Mesothelial cell of epicardium (in vitro differentiated cells): ENCODE data around the gene FNDC10. TPM values are rescaled to one million over a fixed set of nuclear protein-coding genes. Genes with fewer than 3 reads are reported as not detected.

Experiments used
- DNase-seq, 2 experiments: peaks; one replicate each; pipeline ENCODE4 v3.0.0; 2021; ENCODE audit warnings: low spot score in 2 of 2; ENCODE audit not compliant: unreplicated experiment in 2 of 2
- H3K27ac Mint-ChIP-seq: 2 replicates; pipeline ENCODE4 v1.8.0; 2021; ENCODE audit warnings: mixed read lengths
- H3K27me3 Mint-ChIP-seq: 2 replicates; pipeline ENCODE4 v1.8.0; 2021; ENCODE audit warnings: low read depth, mixed read lengths
- H3K36me3 Mint-ChIP-seq: 2 replicates; pipeline ENCODE4 v1.8.0; 2021; ENCODE audit warnings: mixed read lengths
- H3K4me1 Mint-ChIP-seq: 2 replicates; pipeline ENCODE4 v1.8.0; 2021; ENCODE audit warnings: mixed read lengths
- H3K4me3 Mint-ChIP-seq: 2 replicates; pipeline ENCODE4 v1.8.0; 2021; ENCODE audit warnings: mild to moderate bottlenecking, moderate library complexity, mixed read lengths
- H3K9me3 Mint-ChIP-seq: 2 replicates; pipeline ENCODE4 v1.8.0; 2021; ENCODE audit warnings: mixed read lengths
- total RNA-seq: library from RNA; stranded (reverse); gene quantifications from 3 replicates; pipeline ENCODE4 v1.2.1, GENCODE V29; 2021
- TF ChIP-seq, protein P1 (sequence below): fragments of 200-600 bp; sonication (generic); IDR thresholded peaks from one replicate; pipeline ENCODE4 v1.5.0; 2021; ENCODE audit warnings: antibody characterized with exemption; ENCODE audit not compliant: unreplicated experiment

The FNDC10 gene
- total RNA-seq, 1 donor from 2014 or later, result 5.4 TPM

DNA sequence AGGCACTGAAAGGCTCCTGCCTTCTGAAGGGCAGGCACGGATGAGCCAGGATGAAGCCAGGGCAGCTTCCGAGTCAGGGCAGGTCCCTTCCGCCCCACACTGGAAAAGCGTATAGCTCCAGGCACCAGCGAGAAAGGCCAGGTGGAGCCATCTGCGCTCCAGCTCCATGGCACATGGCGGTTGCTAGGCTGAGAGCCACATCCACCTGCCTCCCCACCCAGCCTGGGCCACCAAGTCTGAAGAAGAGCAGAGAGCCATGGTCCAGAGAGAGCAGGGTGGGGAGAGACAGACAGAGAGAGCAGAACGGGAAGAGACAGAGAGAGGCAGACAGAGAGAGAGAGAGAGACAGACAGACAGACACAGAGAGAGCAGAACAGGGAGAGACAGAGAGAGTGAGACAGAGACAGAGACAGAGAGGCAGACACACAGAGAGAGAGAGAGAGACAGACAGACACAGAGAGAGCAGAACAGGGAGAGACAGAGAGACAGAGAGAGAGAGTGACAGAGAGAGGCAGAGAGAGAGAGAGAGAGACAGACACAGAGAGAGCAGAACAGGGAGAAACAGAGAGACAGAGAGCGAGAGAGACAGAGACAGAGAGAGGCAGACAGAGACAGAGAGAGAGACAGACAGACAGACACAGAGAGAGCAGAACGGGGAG, 5.2 kb downstream of the FNDC10 start:
- H3K27ac Mint-ChIP-seq, result no peak overlapping the region
- no peaks in the 10 kb centered on the region for H3K9me3 Mint-ChIP-seq
- no peaks in the 10 kb centered on the region for H3K36me3 Mint-ChIP-seq
- TF ChIP-seq, protein P1, sequence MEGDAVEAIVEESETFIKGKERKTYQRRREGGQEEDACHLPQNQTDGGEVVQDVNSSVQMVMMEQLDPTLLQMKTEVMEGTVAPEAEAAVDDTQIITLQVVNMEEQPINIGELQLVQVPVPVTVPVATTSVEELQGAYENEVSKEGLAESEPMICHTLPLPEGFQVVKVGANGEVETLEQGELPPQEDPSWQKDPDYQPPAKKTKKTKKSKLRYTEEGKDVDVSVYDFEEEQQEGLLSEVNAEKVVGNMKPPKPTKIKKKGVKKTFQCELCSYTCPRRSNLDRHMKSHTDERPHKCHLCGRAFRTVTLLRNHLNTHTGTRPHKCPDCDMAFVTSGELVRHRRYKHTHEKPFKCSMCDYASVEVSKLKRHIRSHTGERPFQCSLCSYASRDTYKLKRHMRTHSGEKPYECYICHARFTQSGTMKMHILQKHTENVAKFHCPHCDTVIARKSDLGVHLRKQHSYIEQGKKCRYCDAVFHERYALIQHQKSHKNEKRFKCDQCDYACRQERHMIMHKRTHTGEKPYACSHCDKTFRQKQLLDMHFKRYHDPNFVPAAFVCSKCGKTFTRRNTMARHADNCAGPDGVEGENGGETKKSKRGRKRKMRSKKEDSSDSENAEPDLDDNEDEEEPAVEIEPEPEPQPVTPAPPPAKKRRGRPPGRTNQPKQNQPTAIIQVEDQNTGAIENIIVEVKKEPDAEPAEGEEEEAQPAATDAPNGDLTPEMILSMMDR, result no peak
- DNase-seq, result no peak
- peaks cover 7% of the 10 kb centered on the region for H3K4me1 Mint-ChIP-seq
- H3K27me3 Mint-ChIP-seq, result peaks cover 21% of the 10 kb centered on the region
- no peak overlapping the region for H3K4me3 Mint-ChIP-seq

DNA sequence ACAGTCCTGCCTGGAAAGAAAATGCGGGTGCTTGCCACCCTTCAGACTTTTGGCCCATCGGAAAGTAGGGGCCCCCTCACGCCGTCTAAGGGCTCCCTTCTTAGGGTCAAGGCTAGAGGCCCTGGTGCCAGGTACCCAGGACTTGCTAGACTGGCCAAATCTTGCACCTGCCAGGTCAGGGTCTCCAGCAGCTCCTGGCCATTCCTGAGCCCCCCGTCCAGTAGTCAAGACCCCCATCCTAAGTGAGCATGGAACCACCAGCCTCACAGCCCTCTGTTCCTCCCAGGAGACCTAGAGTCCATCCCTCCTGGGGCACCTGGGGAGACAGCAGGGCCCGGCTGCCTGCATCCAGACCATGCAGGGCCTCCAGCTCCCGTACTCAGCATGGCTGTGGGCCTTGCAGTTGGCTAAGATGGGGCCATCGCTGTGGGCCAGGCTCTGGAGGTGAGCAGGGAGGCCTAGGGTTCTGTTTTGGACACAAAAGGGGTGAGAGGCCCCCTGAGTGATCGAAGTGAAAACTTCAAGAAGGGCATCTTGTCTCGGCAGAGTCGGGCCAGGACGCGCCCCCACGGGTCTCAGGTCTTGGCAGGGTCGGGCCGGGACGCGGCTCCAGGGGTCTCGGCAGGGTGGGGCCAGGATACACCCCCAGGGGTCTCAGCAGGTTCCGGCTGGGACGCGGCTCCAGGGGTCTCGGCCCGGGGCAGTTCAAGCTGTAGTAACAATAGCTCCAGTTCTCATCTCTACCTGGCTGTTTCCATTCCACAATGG, 5.9 kb downstream of the FNDC10 start:
- TF ChIP-seq, protein P1, result no peak
- no peak overlapping the region for H3K27ac Mint-ChIP-seq
- DNase-seq, result no peak
- H3K4me1 Mint-ChIP-seq, result peaks cover 7% of the 10 kb centered on the region
- H3K27me3 Mint-ChIP-seq, result peaks cover 18% of the 10 kb centered on the region
- no peak overlapping the region for H3K4me3 Mint-ChIP-seq
- H3K9me3 Mint-ChIP-seq, result no peaks in the 10 kb centered on the region
- no peaks in the 10 kb centered on the region for H3K36me3 Mint-ChIP-seq

DNA sequence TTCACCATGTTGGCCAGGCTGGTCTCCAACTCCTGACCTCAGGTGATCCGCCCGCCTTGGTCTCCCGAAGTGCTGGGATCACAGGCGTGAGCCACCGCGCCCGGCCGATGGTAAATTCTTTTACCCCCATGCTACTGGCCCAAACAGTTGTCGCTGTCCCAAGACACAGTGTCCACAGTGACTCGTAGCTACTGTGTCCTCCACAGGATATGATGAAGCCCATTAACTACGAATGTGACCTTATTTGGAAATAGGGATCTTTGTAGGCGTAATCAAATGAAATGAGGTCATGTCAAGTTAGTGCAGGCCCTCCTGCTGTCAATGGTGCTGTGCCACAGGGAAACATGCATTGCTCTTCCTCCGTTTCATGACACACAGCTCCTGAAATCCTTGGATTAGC, 8.5 kb downstream of the FNDC10 start:
- Mint-ChIP-seq H3K36me3 (no peaks in the 10 kb centered on the region), H3K4me3 (no peak overlapping the region), H3K9me3 (no peaks in the 10 kb centered on the region), H3K4me1 (no peaks in the 10 kb centered on the region), H3K27me3 (peaks cover 10% of the 10 kb centered on the region), H3K27ac (no peak overlapping the region)
- TF ChIP-seq, protein P1, result no peak
- no peak for DNase-seq

DNA sequence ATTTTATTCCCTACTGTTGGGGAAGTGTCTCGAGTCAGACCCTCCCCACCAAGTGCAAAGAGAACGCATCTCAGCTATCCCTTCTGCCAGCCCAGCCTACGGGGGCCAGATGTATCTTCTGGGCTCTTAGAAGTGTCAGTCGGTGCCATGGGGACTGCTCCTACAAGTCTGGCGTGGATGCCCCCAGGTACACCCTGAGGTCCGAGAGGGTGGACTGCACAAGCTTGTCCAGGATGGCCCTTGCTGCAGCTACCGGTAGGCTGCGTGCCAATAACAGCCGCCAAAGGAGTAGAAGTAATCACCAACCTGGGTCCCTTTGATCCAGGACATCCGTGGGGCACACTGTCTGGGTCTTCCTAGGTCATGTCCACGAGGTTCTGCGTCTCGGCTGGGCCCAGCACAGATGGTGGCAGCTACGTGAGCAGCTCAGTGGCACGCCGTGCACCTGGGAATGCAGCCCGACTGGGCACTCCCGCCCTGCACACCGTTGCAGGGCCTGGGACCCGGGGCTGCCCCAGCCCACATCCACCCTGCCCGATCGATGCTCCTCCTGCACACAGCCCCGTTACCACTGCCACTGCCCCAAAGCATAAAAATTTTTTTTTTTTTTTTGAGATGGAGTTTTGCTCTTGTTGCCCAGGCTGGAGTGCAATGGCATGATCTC, 16.5 kb downstream of the FNDC10 start:
- Mint-ChIP-seq H3K27ac (no peak overlapping the region), H3K4me1 (no peaks in the 10 kb centered on the region)

DNA sequence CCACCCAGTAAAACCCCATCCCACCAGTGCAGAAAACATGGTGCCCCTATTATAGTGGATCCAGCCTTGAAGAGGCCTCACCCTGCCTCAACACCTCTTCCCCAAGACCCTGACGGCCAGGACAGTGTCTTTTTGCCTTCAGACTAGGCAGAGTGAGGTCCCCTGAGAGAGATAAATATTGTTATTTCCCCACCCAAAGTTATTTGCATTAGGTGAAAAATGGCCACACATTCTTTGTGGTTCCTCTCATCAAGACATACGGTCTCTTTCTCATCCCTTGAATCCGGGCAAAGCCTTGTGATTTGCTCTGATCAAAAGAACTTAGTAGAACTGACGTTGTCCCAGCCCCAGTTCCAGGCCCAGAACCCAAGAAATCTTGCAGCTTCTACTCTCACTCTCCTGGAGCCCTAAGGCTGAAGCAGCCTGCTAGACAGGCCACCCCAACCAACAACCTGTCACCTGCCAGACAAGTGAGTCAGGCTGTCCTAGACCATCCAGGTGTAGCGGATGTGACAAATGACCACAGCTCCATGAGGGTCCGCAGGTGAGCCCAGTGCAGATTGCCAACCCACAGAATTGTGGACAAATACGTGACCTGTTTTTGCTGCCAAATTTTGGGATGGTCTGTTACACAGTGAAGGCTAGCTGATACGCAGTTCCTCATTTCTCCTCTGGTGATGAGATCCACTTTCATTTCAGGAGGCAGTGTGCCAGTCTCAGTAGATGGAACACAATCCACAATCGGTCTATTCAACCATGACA, 17.2 kb downstream of the FNDC10 start:
- Mint-ChIP-seq H3K27me3 (peaks cover 69% of the 10 kb centered on the region), H3K36me3 (no peaks in the 10 kb centered on the region), H3K4me3 (no peak overlapping the region), H3K9me3 (no peaks in the 10 kb centered on the region), H3K27ac (no peak overlapping the region), H3K4me1 (no peaks in the 10 kb centered on the region)
- TF ChIP-seq, protein P1, result no peak
- DNase-seq, result no peak

More for the DNA sequence above, 16.5 kb downstream of the FNDC10 start:
- Mint-ChIP-seq H3K4me3 (no peak overlapping the region), H3K27me3 (peaks cover 66% of the 10 kb centered on the region), H3K9me3 (no peaks in the 10 kb centered on the region), H3K36me3 (no peaks in the 10 kb centered on the region)
- no peak for DNase-seq
- TF ChIP-seq, protein P1, result no peak
